Prostate gland (tissue), 2 donors: ENCODE data around the gene PARD6A.

Experiments used
- POLR2A ChIP-seq: fragments of 450-650 bp; IDR thresholded peaks from one replicate; pipeline ENCODE4 v1.6.1; 2016; ENCODE audit warnings: antibody characterized with exemption, mild to moderate bottlenecking
- POLR2AphosphoS5 ChIP-seq: sonication (generic); formaldehyde crosslinking; IDR thresholded peaks from one replicate; pipeline ENCODE4 v1.6.1; 2017; ENCODE audit warnings: antibody characterized with exemption
- TF ChIP-seq, protein P1 (sequence below), 4 experiments: fragments of 200-600 bp in 2 of 4; fragments of 450-650 bp in 2 of 4; sonication (generic) in 2 of 4; IDR thresholded peaks; 1 replicate in 3 of 4; 2 replicates in 1 of 4; pipeline ENCODE4 v1.5.1; 2016 to 2019; ENCODE audit warnings: antibody characterized with exemption in 4 of 4, mild to moderate bottlenecking in 2 of 4, moderate library complexity in 2 of 4

DNA sequence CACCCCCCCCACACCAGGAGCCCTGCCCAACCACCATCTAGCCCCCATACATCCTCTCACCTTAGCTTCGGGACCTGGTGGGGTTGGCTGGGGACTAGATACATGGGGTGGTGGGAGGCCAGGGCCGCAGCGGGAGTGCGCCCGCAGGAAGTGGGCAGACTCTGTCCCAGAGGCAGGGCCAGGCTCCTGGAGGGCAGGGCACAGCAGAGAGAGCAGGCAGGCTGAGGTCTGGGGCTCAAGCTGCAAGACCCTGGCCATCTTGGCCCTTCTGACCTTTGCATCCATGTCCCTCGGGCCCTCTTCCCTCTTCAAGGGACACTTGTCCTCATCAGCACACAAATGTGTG is 3.1 kb downstream of the PARD6A start:
- TF ChIP-seq, protein P1, sequence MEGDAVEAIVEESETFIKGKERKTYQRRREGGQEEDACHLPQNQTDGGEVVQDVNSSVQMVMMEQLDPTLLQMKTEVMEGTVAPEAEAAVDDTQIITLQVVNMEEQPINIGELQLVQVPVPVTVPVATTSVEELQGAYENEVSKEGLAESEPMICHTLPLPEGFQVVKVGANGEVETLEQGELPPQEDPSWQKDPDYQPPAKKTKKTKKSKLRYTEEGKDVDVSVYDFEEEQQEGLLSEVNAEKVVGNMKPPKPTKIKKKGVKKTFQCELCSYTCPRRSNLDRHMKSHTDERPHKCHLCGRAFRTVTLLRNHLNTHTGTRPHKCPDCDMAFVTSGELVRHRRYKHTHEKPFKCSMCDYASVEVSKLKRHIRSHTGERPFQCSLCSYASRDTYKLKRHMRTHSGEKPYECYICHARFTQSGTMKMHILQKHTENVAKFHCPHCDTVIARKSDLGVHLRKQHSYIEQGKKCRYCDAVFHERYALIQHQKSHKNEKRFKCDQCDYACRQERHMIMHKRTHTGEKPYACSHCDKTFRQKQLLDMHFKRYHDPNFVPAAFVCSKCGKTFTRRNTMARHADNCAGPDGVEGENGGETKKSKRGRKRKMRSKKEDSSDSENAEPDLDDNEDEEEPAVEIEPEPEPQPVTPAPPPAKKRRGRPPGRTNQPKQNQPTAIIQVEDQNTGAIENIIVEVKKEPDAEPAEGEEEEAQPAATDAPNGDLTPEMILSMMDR (IDR thresholded peaks at IDR 0.05): no peak
- no peak for TF ChIP-seq POLR2A
- no peak for TF ChIP-seq POLR2AphosphoS5
